HFF-Myc (cell line): ENCODE results near the gene SBF2.
"Not testable (repeated sequence)": the region's sequence is repeated elsewhere in the genome, so short reads cannot be mapped to it uniquely, and the experiment has no call there.

Source experiments
- DNase-seq: peaks from one replicate; pipeline ENCODE4 v3.0.0-alpha.2; 2011; ENCODE audit warnings: low read depth; ENCODE audit errors: extremely low read depth
- H3K4me3 ChIP-seq: replicated peaks from 2 replicates; pipeline ENCODE4 v1.5.1; 2011; ENCODE audit warnings: low read depth, mild to moderate bottlenecking, control low read depth, low read length
- TF ChIP-seq, protein P1 (sequence below): IDR thresholded peaks from 2 replicates; pipeline ENCODE4 v1.5.1; 2012; ENCODE audit warnings: mild to moderate bottlenecking, low read depth, low read length, control low read depth; ENCODE audit errors: missing control alignments

Gene SBF2

DNA sequence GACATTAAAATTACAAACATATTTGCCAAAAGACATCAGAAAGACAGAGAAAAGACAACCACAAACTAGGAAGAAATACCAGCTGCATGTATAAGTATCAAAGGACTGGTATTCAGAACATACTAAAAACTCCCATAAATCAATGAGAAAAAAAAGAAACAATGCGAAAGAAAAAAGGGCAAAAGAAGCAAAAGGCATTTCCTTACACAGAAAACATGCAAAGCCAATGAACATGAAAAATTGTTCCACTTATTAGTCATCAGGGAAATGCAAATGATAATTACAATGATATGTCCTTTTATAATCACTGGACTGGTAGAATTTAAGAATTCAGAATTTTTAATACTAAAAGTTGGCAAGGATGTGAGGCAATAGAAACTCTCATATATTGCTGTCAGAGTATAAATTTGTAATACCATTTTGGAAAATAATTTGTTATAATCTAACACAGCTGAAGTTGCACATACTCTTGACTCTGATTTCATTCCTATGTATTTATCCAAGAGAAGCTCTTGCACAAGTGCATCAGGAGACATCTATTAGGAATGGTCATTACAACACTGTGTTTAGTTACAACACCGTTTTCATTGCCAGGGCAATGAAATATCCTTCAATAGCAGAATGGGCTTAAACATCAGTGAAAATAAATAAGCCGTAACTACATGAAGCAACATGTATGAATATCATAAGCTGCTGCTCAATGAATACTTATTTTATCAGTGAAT, 350.5 kb downstream of the SBF2 start:
- DNase-seq: no peak
- H3K4me3 ChIP-seq: no peak overlapping the region
- TF ChIP-seq, protein P1, sequence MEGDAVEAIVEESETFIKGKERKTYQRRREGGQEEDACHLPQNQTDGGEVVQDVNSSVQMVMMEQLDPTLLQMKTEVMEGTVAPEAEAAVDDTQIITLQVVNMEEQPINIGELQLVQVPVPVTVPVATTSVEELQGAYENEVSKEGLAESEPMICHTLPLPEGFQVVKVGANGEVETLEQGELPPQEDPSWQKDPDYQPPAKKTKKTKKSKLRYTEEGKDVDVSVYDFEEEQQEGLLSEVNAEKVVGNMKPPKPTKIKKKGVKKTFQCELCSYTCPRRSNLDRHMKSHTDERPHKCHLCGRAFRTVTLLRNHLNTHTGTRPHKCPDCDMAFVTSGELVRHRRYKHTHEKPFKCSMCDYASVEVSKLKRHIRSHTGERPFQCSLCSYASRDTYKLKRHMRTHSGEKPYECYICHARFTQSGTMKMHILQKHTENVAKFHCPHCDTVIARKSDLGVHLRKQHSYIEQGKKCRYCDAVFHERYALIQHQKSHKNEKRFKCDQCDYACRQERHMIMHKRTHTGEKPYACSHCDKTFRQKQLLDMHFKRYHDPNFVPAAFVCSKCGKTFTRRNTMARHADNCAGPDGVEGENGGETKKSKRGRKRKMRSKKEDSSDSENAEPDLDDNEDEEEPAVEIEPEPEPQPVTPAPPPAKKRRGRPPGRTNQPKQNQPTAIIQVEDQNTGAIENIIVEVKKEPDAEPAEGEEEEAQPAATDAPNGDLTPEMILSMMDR: no peak

DNA sequence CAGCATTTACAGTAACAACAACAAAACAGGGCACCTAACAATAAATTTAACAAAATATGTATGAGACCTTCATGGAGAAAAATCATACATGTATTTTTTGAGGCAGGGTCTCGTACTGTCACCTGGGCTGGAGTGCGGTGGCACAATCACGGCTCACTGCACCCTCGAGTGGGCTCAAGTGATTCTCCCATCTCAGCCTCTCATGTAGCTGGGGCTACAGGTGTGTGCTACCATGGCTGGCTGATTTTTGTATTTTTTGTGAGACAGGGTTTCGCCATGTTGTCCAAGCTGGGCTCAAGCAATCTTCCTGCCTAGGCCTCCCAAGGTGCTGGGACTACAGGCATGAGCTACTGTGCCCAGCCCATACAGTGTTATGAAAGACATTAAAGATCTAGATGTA, 352.0 kb downstream of the SBF2 start:
- H3K4me3 ChIP-seq: no peak overlapping the region
- TF ChIP-seq, protein P1: no peak
- no peak for DNase-seq

DNA sequence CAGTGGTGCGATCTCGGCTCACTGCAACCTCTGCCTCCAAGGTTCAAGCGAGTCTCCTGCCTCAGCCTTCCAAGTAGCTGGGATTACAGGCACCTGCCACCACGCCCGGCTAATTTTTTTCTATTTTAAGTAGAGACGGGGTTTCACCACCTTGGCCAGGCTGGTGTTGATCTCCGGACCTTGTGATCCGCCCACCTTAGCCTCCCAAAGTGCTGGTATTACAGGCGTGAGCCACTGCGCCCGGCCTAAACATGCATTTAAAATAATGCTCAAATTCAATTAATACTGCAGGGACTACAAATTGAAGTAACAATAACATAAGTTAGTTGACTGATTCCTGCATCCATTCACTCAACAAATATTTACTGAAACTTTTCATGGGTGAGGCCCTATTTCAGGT, 354.9 kb downstream of the SBF2 start:
- not testable (repeated sequence) for H3K4me3 ChIP-seq

DNA sequence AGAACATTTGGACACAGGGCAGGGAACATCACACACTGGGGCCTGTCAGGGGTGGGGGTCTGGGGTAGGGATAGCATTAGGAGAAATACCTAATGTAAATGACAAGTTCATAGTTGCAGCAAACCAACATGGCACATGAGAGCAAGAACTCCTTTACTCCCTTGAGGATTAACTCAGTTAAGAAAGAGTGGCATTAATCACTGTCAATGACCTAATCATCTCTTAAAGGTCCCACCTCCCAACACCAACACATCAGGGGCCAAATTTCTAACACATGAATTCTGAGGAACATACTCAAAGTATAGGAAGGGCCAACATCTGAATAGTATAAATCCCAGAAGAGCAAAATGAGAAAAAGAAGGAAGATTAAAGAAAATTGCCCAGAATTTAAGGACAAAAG, 357.3 kb downstream of the SBF2 start:
- H3K4me3 ChIP-seq: no peak overlapping the region
- TF ChIP-seq, protein P1: no peak
- DNase-seq: no peak

More for the DNA sequence above, 354.9 kb downstream of the SBF2 start:
- not testable (repeated sequence) for DNase-seq

DNA sequence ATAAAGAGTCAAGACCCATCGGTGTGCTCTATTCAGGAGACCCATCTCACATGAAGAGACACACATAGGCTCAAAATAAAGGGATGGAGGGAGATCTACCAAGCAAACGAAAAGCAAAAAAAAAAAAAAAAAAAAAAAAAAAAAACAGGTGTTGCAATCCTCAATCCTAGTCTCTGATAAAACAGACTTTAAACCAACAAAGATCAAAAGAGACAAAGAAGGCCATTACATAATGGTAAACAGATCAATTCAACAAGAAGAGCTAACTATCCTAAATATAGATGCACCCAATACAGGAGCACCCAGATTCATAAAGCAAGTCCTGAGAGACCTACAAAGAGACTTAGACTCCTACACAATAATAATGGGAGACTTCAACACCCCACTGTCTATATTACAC, 361.2 kb downstream of the SBF2 start:
- H3K4me3 ChIP-seq, DNase-seq: not testable (repeated sequence)

DNA sequence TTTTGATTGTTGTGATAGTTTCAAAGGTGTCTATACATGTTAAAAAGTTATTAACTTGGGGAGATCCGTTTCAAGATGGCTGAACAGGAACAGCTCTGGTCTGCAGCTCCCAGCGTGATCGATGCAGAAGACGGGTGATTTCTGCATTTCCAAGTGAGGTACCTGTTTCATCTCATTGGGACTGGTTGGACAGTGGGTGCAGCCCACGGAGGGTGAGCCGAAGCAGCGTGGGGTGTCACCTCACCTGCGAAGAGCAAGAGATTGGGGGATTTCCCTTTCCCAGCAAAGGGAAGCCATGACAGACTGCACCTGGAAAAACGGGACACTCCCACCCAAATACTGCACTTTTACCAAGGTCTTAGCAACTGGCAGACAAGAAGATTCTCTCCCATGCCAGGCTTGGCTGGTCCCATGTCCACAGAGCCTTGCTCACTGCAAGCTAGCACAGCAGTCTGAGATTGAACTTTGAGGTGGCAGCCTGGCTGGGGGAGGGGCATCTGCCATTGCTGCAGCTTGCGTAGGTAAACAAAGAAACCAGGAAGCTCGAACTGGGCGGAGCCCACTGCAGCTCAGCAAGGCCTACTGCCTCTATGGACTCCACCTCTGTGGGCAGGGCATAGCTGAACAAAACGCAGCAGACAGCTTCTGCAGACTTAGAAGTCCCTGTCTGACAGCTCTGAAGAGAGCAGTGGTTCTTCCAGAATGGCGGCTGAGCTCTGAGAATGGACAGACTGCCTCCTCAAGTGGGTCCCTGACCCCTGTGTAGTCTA, 363.3 kb downstream of the SBF2 start:
- not testable (repeated sequence) for H3K4me3 ChIP-seq, DNase-seq

DNA sequence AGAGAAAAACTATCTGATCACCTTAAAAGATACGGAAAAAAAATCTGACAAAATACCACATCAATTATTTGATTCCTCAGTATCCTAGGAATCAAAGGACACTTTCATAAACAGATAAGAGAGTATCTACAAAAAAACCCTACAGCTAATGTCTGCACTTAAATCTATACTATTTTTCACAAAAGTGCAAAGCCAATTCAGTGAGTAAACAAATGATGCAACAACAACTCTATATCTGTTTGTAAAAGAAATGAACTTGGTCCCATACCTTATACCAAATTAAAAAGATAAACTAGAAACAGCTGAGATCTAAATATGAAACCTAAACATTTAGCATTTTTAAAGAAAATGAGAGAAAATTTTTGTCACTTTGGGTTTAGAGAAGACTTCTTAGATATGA, 366.3 kb downstream of the SBF2 start:
- TF ChIP-seq, protein P1: no peak
- no peak for DNase-seq
- no peak overlapping the region for H3K4me3 ChIP-seq

DNA sequence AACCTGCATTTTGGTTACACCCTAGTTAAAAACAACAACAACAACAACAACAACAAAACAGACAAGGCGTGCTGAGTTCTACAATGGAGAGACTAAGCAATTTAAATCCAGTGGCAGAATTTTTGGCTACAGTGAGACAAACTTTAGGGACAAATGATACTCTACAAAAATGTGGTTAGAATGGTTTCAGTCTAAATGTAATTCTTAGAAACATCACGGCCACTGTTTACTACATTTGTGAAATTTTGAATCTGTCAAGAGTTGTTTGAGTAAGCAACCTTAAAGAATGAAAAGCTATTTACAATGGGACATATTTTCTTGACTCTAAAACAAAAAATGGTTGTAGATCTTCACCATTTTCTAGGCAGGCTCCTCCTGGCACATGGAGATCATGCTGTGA, 370.7 kb downstream of the SBF2 start:
- TF ChIP-seq, protein P1: no peak
- H3K4me3 ChIP-seq: no peak overlapping the region
- no peak for DNase-seq
